Left forelimb (tissue), 1 donor: ENCODE measurements around the gene DUS4L.
"Not testable (repeated sequence)": the region's sequence is repeated elsewhere in the genome, so short reads cannot be mapped to it uniquely, and the experiment has no call there.

ENCODE experiments used
- DNase-seq: peaks from one replicate; pipeline ENCODE4 v3.0.0-alpha.2; 2018; ENCODE audit warnings: low spot score

DUS4L gene

GRCh38 chr7:107563775-107564552, at the start of gene DUS4L, which contains the start of gene COG5:
Gene DUS4L, plus strand, starts transcription at chr7:107563971. Its CDS starts 3,100 bp downstream, at chr7:107567071.
Gene COG5, minus strand, starts transcription at chr7:107563920. Its CDS starts 24 bp downstream, at chr7:107563896.
- peak; percentile 95 for DNase-seq

GRCh38 chr7:107526672-107527071, 37.1 kb upstream of the DUS4L start:
- DNase-seq: no peak

GRCh38 chr7:107527196-107527595, 36.6 kb upstream of the DUS4L start:
- DNase-seq: no peak

GRCh38 chr7:107528461-107528860, 35.3 kb upstream of the DUS4L start:
- DNase-seq: no peak

- DNase-seq: no peak
Observed at GRCh38 chr7:107530751-107531150, 33.0 kb upstream of the DUS4L start.

- DNase-seq: no peak
Observed at GRCh38 chr7:107534139-107534538, 29.6 kb upstream of the DUS4L start.

- not testable (repeated sequence) for DNase-seq
Observed at GRCh38 chr7:107537228-107537627, 26.5 kb upstream of the DUS4L start.

- no peak for DNase-seq
Observed at GRCh38 chr7:107538001-107538400, 25.8 kb upstream of the DUS4L start.

GRCh38 chr7:107543338-107543993, 20.3 kb upstream of the DUS4L start:
- DNase-seq: no peak

- DNase-seq: no peak
Observed at GRCh38 chr7:107544848-107545591, 18.8 kb upstream of the DUS4L start.

- no peak for DNase-seq
Observed at GRCh38 chr7:107551936-107552335, 11.8 kb upstream of the DUS4L start.

GRCh38 chr7:107555893-107556292, 7.9 kb upstream of the DUS4L start:
- DNase-seq: no peak

GRCh38 chr7:107559864-107560263, 3.9 kb upstream of the DUS4L start:
- no peak for DNase-seq

GRCh38 chr7:107560898-107561516, 2.8 kb upstream of the DUS4L start:
- no peak for DNase-seq

GRCh38 chr7:107563081-107563774, 543 bp upstream of the DUS4L start:
- no peak for DNase-seq

GRCh38 chr7:107564553-107565298, 955 bp downstream of the DUS4L start:
- DNase-seq: no peak

- DNase-seq: no peak
Observed at GRCh38 chr7:107570298-107570697, 6.5 kb downstream of the DUS4L start.

GRCh38 chr7:107573537-107573936, 9.8 kb downstream of the DUS4L start:
- DNase-seq: no peak

GRCh38 chr7:107579554-107579884, 15.7 kb downstream of the DUS4L start:
- peak; percentile 65 for DNase-seq

GRCh38 chr7:107579885-107580715, 16.3 kb downstream of the DUS4L start, which contains the start of gene BCAP29:
Gene BCAP29, plus strand, starts transcription at chr7:107580246. Its CDS starts 527 bp downstream, at chr7:107580773.
- DNase-seq: peak; percentile 87
